ENCODE results near the gene LARP4B.

DNA sequence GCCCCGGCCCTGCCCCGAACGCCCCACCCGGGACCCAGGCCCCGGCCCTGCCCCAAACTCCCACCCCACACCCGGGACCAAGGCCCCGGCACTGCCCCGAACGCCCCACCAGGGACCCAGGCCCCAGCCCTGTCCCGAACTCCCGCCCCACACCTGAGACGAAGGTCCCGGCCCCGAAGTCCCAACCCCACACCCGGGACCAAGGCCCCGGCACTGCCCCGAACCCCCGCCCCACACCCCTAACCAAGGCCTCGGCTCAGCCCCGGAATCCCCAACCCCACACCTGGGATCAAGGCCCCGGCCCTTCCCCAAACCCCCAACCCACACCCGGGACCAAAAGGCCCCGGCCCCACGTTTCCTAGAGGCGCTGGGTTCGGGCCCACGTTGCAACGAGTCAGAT is 1.1 kb upstream of the LARP4B start:
- TF ChIP-seq, protein P1, sequence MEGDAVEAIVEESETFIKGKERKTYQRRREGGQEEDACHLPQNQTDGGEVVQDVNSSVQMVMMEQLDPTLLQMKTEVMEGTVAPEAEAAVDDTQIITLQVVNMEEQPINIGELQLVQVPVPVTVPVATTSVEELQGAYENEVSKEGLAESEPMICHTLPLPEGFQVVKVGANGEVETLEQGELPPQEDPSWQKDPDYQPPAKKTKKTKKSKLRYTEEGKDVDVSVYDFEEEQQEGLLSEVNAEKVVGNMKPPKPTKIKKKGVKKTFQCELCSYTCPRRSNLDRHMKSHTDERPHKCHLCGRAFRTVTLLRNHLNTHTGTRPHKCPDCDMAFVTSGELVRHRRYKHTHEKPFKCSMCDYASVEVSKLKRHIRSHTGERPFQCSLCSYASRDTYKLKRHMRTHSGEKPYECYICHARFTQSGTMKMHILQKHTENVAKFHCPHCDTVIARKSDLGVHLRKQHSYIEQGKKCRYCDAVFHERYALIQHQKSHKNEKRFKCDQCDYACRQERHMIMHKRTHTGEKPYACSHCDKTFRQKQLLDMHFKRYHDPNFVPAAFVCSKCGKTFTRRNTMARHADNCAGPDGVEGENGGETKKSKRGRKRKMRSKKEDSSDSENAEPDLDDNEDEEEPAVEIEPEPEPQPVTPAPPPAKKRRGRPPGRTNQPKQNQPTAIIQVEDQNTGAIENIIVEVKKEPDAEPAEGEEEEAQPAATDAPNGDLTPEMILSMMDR (IDR thresholded peaks at IDR 0.05): no peak
- TF ChIP-seq POLR2A (IDR thresholded peaks at IDR 0.05): no peak

All from stomach (tissue), 4 donors.